AG04450 (cell line): ENCODE results near the gene MAP3K7. TPM values are rescaled to one million over a fixed set of nuclear protein-coding genes. Genes with fewer than 3 reads are reported as not detected.

ENCODE experiments used
- CTCF ChIA-PET: fragments of 300-600, 350-600 bp; formaldehyde crosslinking; extraction: SDS; loops from one replicate; lab custom pipeline; 2022; ENCODE audit warnings: antibody characterized with exemption, inconsistent platforms; lab: Charles Lee
- POLR2A ChIA-PET: fragments of 350-600 bp; formaldehyde crosslinking; extraction: SDS; loops from one replicate; lab custom pipeline; 2021; ENCODE audit warnings: antibody characterized with exemption, inconsistent platforms; lab: Yijun Ruan, JAX
- DNase-seq: peaks from one replicate; pipeline ENCODE4 v3.0.0-alpha.2; 2011; ENCODE audit warnings: low read depth, low spot score
- H3K27ac ChIP-seq: one replicate; pipeline ENCODE4 v1.5.1; 2012; ENCODE audit warnings: low read depth, low read length, control low read depth
- H3K27me3 ChIP-seq: one replicate; pipeline ENCODE4 v1.6.0; 2012; ENCODE audit warnings: low read length; ENCODE audit not compliant: control insufficient read depth, insufficient read depth
- H3K4me3 ChIP-seq: 2 replicates; pipeline ENCODE4 v1.5.1; 2011; ENCODE audit warnings: mild to moderate bottlenecking, low read depth, low read length, control low read depth
- H3K9me3 ChIP-seq: 2 replicates; pipeline ENCODE4 v1.5.1; 2012; ENCODE audit warnings: low read length; ENCODE audit not compliant: control insufficient read depth, insufficient read depth
- polyA plus RNA-seq: library from polyadenylated mRNA; depleted of rRNA; stranded (reverse); fragments of >200 nt; gene quantifications from 2 replicates; pipeline ENCODE4 v1.2.3, GENCODE V29; 2011
- TF ChIP-seq, protein P1 (sequence below): IDR thresholded peaks from 2 replicates; pipeline ENCODE4 v1.5.1; 2011; ENCODE audit warnings: low read depth, low read length, control low read depth, inconsistent platforms

MAP3K7 gene
- polyA plus RNA-seq, 1 experiment = 52.4 TPM

DNA sequence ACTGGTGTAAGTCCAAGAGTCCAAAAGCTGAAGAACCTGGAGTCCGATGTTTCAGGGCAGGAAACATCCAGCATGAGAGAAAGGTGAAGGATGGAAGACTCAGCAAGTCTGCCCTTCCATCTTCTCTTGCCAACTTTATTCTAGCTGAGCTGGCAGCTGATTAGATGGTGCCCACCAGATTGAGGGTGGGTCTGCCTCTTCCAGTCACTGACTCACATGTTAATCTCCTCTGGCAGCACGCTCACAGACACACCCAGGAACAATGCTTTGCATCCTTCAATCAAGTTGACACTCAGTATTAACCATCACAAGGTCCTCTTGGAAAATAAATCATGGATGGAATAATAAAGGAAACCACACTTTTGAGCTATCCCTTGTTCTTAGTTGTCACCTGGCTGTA, 121.2 kb downstream of the MAP3K7 start:
- Histone ChIP-seq H3K9me3 (no peaks in the 10 kb centered on the region), H3K27me3 (peaks cover 13% of the 10 kb centered on the region), H3K4me3 (no peak overlapping the region), H3K27ac (no peak overlapping the region)
- TF ChIP-seq, protein P1, sequence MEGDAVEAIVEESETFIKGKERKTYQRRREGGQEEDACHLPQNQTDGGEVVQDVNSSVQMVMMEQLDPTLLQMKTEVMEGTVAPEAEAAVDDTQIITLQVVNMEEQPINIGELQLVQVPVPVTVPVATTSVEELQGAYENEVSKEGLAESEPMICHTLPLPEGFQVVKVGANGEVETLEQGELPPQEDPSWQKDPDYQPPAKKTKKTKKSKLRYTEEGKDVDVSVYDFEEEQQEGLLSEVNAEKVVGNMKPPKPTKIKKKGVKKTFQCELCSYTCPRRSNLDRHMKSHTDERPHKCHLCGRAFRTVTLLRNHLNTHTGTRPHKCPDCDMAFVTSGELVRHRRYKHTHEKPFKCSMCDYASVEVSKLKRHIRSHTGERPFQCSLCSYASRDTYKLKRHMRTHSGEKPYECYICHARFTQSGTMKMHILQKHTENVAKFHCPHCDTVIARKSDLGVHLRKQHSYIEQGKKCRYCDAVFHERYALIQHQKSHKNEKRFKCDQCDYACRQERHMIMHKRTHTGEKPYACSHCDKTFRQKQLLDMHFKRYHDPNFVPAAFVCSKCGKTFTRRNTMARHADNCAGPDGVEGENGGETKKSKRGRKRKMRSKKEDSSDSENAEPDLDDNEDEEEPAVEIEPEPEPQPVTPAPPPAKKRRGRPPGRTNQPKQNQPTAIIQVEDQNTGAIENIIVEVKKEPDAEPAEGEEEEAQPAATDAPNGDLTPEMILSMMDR = no peak
- CTCF ChIA-PET = interaction anchor here (0.9 to 1.7 kb wide), 2 partner anchors 13 to 525 kb away, joined by 3 to 8 read pairs; no protein-coding TSS in a partner anchor
- DNase-seq = no peak
- POLR2A ChIA-PET = no interaction called here

DNA sequence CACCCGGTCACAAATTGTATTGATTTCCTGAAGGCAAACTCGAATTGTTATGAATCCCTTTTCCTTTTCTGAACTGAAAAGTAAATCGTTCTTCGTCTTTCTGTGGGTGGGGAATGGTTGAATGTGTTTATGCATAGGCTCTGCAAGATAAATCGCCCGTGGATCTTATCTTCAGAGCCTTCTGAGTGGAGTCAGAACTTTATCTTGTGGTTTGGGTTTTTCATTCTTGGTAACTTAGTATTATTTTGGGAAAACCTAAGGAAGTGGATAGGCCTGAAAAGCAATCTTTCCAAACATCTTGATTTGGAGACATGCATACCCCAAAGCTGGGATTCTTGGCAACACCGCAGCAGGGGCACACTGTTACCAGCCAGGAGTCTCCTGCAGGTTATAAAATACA, 122.4 kb downstream of the MAP3K7 start:
- no peak overlapping the region for H3K4me3 ChIP-seq
- no peak overlapping the region for H3K27ac ChIP-seq
- ChIA-PET CTCF (no interaction called here), POLR2A (no interaction called here)
- DNase-seq = no peak
- H3K9me3 ChIP-seq = no peaks in the 10 kb centered on the region
- H3K27me3 ChIP-seq = peaks cover 12% of the 10 kb centered on the region
- TF ChIP-seq, protein P1 = no peak

DNA sequence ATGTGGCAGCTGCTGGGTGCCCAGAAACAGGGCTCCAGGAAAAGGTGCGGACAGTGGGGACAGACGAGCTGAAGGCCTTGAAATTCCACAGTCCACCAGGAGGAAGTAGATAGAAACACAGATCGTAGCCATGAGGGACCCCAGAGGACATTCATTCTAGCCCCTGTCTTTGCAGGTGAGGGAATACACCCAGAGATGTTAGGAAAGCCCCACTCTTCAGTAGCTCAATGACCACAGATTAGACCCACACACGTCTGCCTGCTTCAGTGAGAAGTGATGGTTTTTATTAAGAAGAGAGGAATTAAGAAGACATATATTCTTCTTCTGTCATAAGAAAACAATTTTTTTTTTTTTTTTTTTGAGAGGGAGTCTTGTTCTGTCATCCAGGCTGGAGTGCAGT, 123.0 kb downstream of the MAP3K7 start:
- POLR2A ChIA-PET = no interaction called here

More for the DNA sequence above, 123.0 kb downstream of the MAP3K7 start:
- TF ChIP-seq, protein P1 = no peak
- no peaks in the 10 kb centered on the region for H3K9me3 ChIP-seq
- H3K27me3 ChIP-seq = peaks cover 11% of the 10 kb centered on the region
- no peak overlapping the region for H3K27ac ChIP-seq
- CTCF ChIA-PET = no interaction called here
- no peak for DNase-seq
- no peak overlapping the region for H3K4me3 ChIP-seq
